Measurements from ENCODE around the gene NUP214.

The NUP214 gene

GRCh38 chr9:131255676-131256197 lies 130.4 kb downstream of the NUP214 start:
- TF ChIP-seq, protein P1, sequence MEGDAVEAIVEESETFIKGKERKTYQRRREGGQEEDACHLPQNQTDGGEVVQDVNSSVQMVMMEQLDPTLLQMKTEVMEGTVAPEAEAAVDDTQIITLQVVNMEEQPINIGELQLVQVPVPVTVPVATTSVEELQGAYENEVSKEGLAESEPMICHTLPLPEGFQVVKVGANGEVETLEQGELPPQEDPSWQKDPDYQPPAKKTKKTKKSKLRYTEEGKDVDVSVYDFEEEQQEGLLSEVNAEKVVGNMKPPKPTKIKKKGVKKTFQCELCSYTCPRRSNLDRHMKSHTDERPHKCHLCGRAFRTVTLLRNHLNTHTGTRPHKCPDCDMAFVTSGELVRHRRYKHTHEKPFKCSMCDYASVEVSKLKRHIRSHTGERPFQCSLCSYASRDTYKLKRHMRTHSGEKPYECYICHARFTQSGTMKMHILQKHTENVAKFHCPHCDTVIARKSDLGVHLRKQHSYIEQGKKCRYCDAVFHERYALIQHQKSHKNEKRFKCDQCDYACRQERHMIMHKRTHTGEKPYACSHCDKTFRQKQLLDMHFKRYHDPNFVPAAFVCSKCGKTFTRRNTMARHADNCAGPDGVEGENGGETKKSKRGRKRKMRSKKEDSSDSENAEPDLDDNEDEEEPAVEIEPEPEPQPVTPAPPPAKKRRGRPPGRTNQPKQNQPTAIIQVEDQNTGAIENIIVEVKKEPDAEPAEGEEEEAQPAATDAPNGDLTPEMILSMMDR (IDR thresholded peaks at IDR 0.05; ENCODE audit: low read depth, low read length), result no peak
- DNase-seq (ENCODE audit: extremely low read depth, low read depth), result no peak

DNA sequence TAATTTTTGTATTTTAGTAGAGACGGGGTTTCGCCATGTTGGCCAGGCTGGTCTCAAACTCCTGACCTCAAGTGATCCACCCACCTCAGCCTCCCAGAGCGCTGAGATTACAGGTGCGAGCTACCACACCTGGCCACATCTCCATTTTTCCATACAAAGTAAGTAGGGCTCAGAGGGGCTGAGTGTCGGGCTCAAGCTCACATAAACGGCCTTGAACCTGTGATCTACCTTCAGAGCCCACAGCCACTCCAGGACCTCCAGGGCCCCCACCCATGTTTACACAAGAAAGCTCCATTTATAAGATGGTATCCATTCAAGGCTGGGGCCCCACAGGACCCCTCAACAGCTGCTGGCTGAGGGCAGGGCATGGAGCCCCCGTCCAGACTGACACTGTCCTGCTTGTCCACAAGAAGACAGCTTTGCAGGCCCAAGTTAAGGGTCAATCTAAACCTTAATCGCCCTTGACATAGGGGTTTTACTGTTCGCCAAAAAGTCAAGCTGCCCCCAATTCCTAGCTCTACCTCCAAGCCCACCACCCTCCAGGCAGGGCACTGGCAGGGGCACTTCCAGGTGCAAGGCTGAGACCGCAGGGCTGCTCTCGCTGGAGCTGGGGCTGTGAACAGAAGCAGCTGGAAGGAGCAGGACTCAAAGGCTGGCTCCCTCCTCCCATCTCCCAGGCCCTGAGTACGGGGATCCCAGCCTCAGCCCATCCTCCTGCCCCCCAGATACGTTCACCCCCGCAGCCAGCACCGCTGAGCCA lies 132.1 kb downstream of the NUP214 start:
- TF ChIP-seq, protein P1 (IDR thresholded peaks at IDR 0.05; ENCODE audit: low read depth, low read length), result no peak
- no peak for DNase-seq (ENCODE audit: extremely low read depth, low read depth)

- TF ChIP-seq, protein P1 (IDR thresholded peaks at IDR 0.05; ENCODE audit: low read depth, low read length), result no peak
- DNase-seq (ENCODE audit: extremely low read depth, low read depth), result no peak
Measured at GRCh38 chr9:131258186-131258585, 132.8 kb downstream of the NUP214 start.

DNA sequence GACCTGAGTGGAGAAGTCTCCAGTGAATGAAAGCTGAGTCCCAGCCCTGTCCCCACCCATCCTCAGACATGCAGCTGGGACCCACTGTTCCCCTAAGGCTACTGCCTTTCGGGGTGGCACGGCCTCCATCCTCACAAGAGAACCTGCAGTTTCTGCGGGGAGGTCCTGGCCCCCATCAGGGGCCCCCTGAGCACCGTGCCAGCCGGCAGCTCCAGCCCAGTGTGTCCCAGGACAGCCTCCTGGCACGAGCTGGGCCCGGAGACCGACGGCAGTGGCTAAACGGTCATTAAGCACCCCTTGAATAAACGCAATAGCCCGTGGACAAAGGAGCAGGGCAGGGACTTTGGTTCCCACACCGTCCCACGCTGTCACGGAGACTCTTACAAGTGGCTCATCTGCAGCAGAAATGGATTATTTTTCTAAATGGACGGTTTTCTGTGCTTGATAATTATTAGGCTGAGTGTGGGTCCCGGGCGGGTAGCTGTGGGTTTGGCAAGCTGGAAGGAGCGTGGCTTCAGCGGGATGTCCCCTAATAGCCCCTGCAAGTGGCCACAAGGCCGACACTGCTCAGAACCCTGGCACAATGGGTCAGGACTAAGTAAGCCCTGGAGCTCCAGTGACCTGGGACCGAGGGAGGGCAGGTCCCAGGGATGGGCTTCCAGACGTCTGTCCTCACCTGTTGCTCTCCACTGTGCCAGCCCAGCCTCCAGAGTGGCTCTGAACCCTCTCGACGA lies 133.5 kb downstream of the NUP214 start:
- TF ChIP-seq, protein P1 (IDR thresholded peaks at IDR 0.05; ENCODE audit: low read depth, low read length), result no peak
- DNase-seq (ENCODE audit: extremely low read depth, low read depth), result no peak

DNA sequence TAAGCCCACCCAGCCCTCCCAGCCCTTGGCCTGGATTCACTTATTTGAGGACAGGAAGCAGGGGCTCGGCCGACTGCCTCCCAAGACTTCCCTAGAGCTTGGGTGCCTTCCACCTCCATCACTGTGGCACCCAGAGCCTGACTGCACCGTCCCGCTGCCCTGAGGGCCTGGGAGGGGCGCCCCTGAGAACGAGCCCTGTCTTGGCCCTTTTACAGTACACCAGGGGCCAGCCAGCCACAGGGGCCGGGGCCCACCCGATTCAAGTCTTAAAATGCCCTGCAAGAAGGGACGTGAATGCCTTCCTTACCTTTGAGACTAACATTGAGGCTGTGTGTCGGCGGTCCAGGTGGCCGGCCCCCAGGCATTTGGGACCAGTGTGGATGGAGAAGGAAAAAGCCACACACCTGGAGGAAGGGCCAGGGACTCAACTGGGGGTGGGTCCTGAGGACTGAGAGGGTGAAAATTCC lies 134.1 kb downstream of the NUP214 start:
- no peak for DNase-seq (ENCODE audit: extremely low read depth, low read depth)
- TF ChIP-seq, protein P1 (IDR thresholded peaks at IDR 0.05; ENCODE audit: low read depth, low read length), result no peak

DNA sequence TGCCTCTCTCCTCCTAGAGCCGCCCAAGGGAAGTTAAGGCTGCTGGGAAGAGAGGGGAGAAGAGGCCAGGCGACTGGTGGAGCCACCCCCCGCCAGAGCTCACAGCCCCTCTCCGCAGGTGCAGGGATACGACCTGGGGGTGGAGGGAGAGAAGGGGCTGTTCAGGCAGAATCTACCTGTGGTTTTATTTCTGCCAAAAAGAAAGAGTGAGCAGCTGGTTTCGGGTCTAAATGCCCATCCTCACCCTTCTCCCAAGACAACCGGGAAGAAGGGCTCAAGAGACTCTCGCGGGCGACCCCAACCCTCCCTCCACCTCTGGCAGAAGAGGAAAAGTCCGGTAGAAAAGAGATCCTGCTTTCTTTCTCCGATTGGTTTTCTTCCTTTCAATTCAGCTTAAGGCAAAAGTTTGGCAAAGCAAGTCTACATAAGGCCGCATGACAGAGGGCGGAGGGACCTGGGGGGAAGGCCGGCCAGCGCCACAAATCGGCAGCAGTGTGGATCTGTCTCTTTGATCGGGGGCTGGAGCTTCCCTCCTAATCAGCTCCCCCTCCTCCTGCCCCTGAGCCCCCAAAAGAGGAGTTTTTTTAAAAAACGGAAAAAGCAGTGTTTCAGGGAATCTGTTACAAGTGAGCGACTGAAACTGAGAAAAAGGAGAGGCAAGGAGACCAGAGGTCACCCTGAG lies 134.7 kb downstream of the NUP214 start:
- no peak for DNase-seq (ENCODE audit: extremely low read depth, low read depth)
- TF ChIP-seq, protein P1 (IDR thresholded peaks at IDR 0.05; ENCODE audit: low read depth, low read length), result no peak
